K562 (cell line): ENCODE data around the gene CARD9. TPM values are rescaled to one million over a fixed set of nuclear protein-coding genes. Genes with fewer than 3 reads are reported as not detected.

Source experiments
- BDP1 ChIP-seq: IDR thresholded peaks from 3 replicates; pipeline ENCODE4 v1.6.1; 2011; ENCODE audit not compliant: insufficient read length, insufficient read depth
- CBFA2T3 ChIP-seq: fragments of 450-650 bp; IDR thresholded peaks from 2 replicates; pipeline ENCODE4 v1.6.1; 2017
- FOXJ2 ChIP-seq: fragments of 200-800 bp; sonication (Bioruptor generic); IDR thresholded peaks from 2 replicates; pipeline ENCODE4 v1.6.1; 2016; ENCODE audit warnings: missing genetic modification characterization, missing compliant biosample characterization
- HIVEP1 ChIP-seq: fragments of 250-450 bp; sonication (Bioruptor Pico); IDR thresholded peaks from 2 replicates; pipeline ENCODE4 v1.4.0; 2020; ENCODE audit warnings: mild to moderate bottlenecking
- ILK ChIP-seq: fragments of 450-650 bp; IDR thresholded peaks from 2 replicates; pipeline ENCODE4 v1.6.1; 2016; ENCODE audit warnings: missing genetic modification characterization, low read depth, mild to moderate bottlenecking, missing compliant biosample characterization, moderate library complexity, borderline replicate concordance
- NR1H2 ChIP-seq: sonication (generic); formaldehyde crosslinking; IDR thresholded peaks from 2 replicates; pipeline ENCODE4 v1.4.0; 2020; ENCODE audit warnings: mild to moderate bottlenecking, missing genetic modification reagents
- PCBP2 ChIP-seq: fragments of 200-400 bp; formaldehyde crosslinking; IDR thresholded peaks from 2 replicates; pipeline ENCODE4 v1.6.1; 2018; ENCODE audit warnings: low read length, low read depth, mild to moderate bottlenecking, moderate library complexity; ENCODE audit not compliant: poor library complexity, severe bottlenecking
- POLR3G ChIP-seq: IDR thresholded peaks from 2 replicates; pipeline ENCODE4 v1.6.1; 2011; ENCODE audit not compliant: insufficient read length, insufficient replicate concordance; ENCODE audit errors: extremely low read depth
- ZBTB1 ChIP-seq: sonication (generic); formaldehyde crosslinking; IDR thresholded peaks from 2 replicates; pipeline ENCODE4 v1.8.1; 2023; ENCODE audit warnings: missing genetic modification reagents, low read depth, mild to moderate bottlenecking, borderline replicate concordance
- ZNF408 ChIP-seq: fragments of 250-450 bp; sonication (Bioruptor Pico); IDR thresholded peaks from 2 replicates; pipeline ENCODE4 v1.4.0; 2020; ENCODE audit warnings: low read depth, mild to moderate bottlenecking, moderate library complexity
- ZNF695 ChIP-seq: fragments of 450-650 bp; formaldehyde crosslinking; IDR thresholded peaks from 2 replicates; pipeline ENCODE4 v1.4.0; 2020; ENCODE audit warnings: mild to moderate bottlenecking, moderate library complexity
- ZNF79 ChIP-seq: fragments of 250-450 bp; sonication (Bioruptor Pico); IDR thresholded peaks from 2 replicates; pipeline ENCODE4 v1.4.0; 2020; ENCODE audit warnings: low read depth, mild to moderate bottlenecking, moderate library complexity
- polyA plus RNA-seq, 8 experiments: library from polyadenylated mRNA; depleted of rRNA in 4 of 8; stranded (reverse) in 5 of 8; unstranded in 3 of 8; fragments of >200 nt; fragmentation: Nextera tagmentation in 2 of 8; fragmentation: Illumina TruSeq in 1 of 8; extraction: Ambion mirVana in 2 of 8; extraction: Trizol in 1 of 8; gene quantifications; 2 replicates each; pipeline versions ENCODE4 v1.2.1 to v1.2.3, GENCODE V29; 2011 to 2014; ENCODE audit warnings: inconsistent platforms in 1 of 8, missing spikeins in 1 of 8
- total RNA-seq, 7 experiments: library from RNA; depleted of rRNA in 6 of 7; stranded (reverse); fragments of >200 nt in 6 of 7; fragmentation: Illumina TruSeq in 2 of 7; extraction: Trizol in 2 of 7; gene quantifications; 2 replicates each; pipeline versions ENCODE4 v1.2.1 to v1.2.3, GENCODE V29; 2011 to 2021; ENCODE audit warnings: low replicate concordance in 1 of 7
- TF ChIP-seq, protein P1 (sequence below): fragments of 250-450 bp; sonication (Bioruptor Pico); IDR thresholded peaks from 2 replicates; pipeline ENCODE4 v1.8.0; 2022; ENCODE audit warnings: inconsistent platforms, mild to moderate bottlenecking, moderate library complexity, borderline replicate concordance
- TF ChIP-seq, protein P2 (sequence below): fragments of 200-800 bp; sonication (Bioruptor generic); IDR thresholded peaks from 2 replicates; pipeline ENCODE4 v1.6.1; 2017; ENCODE audit warnings: missing genetic modification characterization, missing compliant biosample characterization
- TF ChIP-seq, protein P3 (sequence below): fragments of 250-450 bp; sonication (Bioruptor Pico); IDR thresholded peaks from 2 replicates; pipeline ENCODE4 v1.9.0; 2021; ENCODE audit warnings: mild to moderate bottlenecking, inconsistent platforms
- TF ChIP-seq, protein P4 (sequence below): fragments of 250-450 bp; sonication (Bioruptor Pico); IDR thresholded peaks from 2 replicates; pipeline ENCODE4 v1.4.0; 2020

Gene CARD9
- total and polyA plus RNA-seq, 9 of the 15 experiments (the other 6 are each of a cell fraction or from before 2014, with no cell fraction given), result 1.7 to 53.0 (median 9.7) TPM

DNA sequence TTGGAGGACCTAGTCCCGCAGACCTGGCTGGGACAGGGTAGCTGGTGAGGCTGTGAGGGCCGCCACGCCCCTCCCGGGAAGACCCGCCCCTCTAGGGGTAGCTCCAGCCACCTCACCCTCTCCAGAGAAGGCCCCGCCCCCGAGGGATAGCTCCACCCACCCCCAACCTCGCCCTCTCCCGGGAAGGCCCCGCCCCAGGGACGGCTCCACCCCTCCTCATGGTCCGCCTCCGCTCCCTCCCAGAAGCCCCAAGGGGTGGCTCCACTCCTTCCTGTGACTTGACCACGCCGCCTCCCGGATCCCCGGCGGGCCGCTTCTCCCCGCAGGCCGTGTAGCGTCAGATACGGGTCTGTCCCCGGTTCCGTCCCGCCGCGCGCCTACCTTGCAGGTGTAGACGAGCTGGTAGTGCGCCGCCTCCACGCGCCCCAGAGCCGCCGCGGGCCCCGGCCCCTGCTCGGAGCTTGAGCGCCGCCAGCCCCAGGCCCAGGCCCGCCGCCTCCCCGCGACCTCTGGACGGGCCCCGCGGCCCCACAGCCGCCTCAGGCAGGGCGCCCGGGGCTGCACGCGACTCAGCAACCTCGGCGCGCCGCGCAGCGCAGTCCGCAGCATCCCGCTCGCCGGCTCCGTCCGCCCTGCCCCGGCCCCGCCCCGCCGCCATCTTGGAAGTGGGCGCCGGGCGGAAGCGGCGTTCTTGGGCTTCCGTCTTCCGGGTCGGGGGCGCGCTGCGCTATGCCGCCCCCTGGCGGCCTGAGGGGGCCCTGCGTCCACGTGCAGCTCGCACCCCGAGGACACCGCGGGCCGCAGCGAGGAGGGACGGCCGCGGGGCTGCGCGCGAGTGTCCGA is 10.1 kb downstream of the CARD9 start, which contains the start of gene DNLZ (continued):
- TF ChIP-seq BDP1, result no peak
- TF ChIP-seq FOXJ2 (tag), result no peak
- TF ChIP-seq ZNF408 (CRISPR knock-in tag), result no peak
- 0 out of 2 replicates have a peak, but pooled peaks have one; percentile 87 for TF ChIP-seq NR1H2 (CRISPR knock-in tag)
- no peak for TF ChIP-seq HIVEP1
- TF ChIP-seq POLR3G, result no peak
- TF ChIP-seq, protein P1, sequence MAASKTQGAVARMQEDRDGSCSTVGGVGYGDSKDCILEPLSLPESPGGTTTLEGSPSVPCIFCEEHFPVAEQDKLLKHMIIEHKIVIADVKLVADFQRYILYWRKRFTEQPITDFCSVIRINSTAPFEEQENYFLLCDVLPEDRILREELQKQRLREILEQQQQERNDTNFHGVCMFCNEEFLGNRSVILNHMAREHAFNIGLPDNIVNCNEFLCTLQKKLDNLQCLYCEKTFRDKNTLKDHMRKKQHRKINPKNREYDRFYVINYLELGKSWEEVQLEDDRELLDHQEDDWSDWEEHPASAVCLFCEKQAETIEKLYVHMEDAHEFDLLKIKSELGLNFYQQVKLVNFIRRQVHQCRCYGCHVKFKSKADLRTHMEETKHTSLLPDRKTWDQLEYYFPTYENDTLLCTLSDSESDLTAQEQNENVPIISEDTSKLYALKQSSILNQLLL (CRISPR knock-in tag), result no peak
- TF ChIP-seq ZBTB1, result peak; percentile 67; the same call in 1 of the 2 replicates
- no peak for TF ChIP-seq PCBP2
- TF ChIP-seq CBFA2T3, result no peak
- no peak for TF ChIP-seq ZNF79 (CRISPR knock-in tag)
- TF ChIP-seq, protein P2, sequence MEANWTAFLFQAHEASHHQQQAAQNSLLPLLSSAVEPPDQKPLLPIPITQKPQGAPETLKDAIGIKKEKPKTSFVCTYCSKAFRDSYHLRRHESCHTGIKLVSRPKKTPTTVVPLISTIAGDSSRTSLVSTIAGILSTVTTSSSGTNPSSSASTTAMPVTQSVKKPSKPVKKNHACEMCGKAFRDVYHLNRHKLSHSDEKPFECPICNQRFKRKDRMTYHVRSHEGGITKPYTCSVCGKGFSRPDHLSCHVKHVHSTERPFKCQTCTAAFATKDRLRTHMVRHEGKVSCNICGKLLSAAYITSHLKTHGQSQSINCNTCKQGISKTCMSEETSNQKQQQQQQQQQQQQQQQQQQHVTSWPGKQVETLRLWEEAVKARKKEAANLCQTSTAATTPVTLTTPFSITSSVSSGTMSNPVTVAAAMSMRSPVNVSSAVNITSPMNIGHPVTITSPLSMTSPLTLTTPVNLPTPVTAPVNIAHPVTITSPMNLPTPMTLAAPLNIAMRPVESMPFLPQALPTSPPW (CRISPR knock-in tag), result peak; percentile 75
- TF ChIP-seq, protein P3, sequence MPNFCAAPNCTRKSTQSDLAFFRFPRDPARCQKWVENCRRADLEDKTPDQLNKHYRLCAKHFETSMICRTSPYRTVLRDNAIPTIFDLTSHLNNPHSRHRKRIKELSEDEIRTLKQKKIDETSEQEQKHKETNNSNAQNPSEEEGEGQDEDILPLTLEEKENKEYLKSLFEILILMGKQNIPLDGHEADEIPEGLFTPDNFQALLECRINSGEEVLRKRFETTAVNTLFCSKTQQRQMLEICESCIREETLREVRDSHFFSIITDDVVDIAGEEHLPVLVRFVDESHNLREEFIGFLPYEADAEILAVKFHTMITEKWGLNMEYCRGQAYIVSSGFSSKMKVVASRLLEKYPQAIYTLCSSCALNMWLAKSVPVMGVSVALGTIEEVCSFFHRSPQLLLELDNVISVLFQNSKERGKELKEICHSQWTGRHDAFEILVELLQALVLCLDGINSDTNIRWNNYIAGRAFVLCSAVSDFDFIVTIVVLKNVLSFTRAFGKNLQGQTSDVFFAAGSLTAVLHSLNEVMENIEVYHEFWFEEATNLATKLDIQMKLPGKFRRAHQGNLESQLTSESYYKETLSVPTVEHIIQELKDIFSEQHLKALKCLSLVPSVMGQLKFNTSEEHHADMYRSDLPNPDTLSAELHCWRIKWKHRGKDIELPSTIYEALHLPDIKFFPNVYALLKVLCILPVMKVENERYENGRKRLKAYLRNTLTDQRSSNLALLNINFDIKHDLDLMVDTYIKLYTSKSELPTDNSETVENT, result peak; percentile 53
- no peak for TF ChIP-seq ILK
- TF ChIP-seq, protein P4, sequence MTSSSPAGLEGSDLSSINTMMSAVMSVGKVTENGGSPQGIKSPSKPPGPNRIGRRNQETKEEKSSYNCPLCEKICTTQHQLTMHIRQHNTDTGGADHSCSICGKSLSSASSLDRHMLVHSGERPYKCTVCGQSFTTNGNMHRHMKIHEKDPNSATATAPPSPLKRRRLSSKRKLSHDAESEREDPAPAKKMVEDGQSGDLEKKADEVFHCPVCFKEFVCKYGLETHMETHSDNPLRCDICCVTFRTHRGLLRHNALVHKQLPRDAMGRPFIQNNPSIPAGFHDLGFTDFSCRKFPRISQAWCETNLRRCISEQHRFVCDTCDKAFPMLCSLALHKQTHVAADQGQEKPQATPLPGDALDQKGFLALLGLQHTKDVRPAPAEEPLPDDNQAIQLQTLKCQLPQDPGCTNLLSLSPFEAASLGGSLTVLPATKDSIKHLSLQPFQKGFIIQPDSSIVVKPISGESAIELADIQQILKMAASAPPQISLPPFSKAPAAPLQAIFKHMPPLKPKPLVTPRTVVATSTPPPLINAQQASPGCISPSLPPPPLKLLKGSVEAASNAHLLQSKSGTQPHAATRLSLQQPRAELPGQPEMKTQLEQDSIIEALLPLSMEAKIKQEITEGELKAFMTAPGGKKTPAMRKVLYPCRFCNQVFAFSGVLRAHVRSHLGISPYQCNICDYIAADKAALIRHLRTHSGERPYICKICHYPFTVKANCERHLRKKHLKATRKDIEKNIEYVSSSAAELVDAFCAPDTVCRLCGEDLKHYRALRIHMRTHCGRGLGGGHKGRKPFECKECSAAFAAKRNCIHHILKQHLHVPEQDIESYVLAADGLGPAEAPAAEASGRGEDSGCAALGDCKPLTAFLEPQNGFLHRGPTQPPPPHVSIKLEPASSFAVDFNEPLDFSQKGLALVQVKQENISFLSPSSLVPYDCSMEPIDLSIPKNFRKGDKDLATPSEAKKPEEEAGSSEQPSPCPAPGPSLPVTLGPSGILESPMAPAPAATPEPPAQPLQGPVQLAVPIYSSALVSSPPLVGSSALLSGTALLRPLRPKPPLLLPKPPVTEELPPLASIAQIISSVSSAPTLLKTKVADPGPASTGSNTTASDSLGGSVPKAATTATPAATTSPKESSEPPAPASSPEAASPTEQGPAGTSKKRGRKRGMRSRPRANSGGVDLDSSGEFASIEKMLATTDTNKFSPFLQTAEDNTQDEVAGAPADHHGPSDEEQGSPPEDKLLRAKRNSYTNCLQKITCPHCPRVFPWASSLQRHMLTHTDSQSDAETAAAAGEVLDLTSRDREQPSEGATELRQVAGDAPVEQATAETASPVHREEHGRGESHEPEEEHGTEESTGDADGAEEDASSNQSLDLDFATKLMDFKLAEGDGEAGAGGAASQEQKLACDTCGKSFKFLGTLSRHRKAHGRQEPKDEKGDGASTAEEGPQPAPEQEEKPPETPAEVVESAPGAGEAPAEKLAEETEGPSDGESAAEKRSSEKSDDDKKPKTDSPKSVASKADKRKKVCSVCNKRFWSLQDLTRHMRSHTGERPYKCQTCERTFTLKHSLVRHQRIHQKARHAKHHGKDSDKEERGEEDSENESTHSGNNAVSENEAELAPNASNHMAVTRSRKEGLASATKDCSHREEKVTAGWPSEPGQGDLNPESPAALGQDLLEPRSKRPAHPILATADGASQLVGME, result no peak
- TF ChIP-seq ZNF695 (CRISPR knock-in tag), result 0 out of 2 replicates have a peak, but pooled peaks have one; percentile 12
